OCI-LY7 (cell line): Measurements from ENCODE around the gene GPN1.

Experiments
- CTCF ChIP-seq: fragments of 200-600 bp; sonication (generic); conservative IDR thresholded peaks from 2 replicates; pipeline ENCODE4 v1.5.1; 2014; ENCODE audit warnings: mild to moderate bottlenecking, antibody characterized with exemption, low read length, moderate library complexity, mixed read lengths
- EZH2phosphoT487 ChIP-seq: fragments of 200-600 bp; sonication (generic); IDR thresholded peaks from 2 replicates; pipeline ENCODE4 v1.6.1; 2018; ENCODE audit warnings: low read depth, borderline replicate concordance, mild to moderate bottlenecking, mixed run types, antibody characterized with exemption, low read length, moderate library complexity, mixed read lengths

GRCh38 chr2:27622921-27623384 is 5.9 kb upstream of the GPN1 start:
- TF ChIP-seq CTCF (no peak), EZH2phosphoT487 (no peak)
